ENCODE results near the gene MACROD2. TPM values are rescaled to one million over a fixed set of nuclear protein-coding genes. Genes with fewer than 3 reads are reported as not detected.

Gene MACROD2
- total and polyA plus RNA-seq, 9 donors = 3.7 to 25.5 (median 7.8) TPM

DNA sequence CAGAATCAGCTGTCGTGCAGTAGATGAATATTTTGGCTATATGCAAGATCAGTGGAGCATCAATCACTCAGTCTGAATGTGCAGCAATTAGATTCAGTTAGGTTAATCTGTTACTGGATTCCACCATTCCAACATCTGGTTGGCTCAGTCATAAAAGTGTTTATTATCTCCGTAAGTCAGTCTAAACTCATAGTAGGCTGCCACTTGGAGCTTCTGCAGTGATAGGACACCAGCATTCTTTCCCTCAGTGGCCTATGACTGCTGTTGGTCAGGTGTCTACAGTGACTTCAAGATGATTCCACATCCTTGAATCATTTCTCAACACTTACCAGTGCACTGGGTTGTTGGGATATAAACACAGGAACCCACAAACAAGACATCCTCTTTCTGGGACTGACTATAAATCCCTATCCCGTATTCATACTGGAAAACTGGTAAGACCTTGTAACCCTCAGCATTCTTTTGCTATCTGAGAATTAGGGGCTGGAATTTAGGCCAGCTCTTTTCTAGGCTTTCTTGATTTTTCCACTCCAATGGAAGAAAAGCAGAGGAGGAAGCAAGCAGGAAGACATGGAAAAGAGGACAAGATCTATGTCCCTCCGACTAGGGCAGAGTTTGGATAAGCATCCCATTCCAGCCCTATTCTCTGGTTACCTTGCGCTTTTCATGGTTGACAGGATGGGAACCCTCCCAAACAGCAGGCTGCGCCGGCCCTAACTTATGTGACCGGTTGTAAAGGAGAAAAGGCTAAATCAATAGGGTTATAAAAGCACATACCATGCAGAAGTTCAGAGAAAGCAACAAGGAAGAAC is 1658.3 kb downstream of the MACROD2 start:
- Histone ChIP-seq H3K9me3 (no peaks in the 10 kb centered on the region), H3K36me3 (no peaks in the 10 kb centered on the region), H3K4me3 (no peak overlapping the region), H3K27me3 (no peaks in the 10 kb centered on the region), H3K27ac (no peak overlapping the region), H3K4me1 (ENCODE audit: insufficient read depth) (no peaks in the 10 kb centered on the region)
- no peak for DNase-seq
- intact Hi-C loops (cut with DNase I) = no loop called here
- WGBS, 3 donors = 86 to 90% (median 87%) methylated on average over 8 of the region's 8 CpGs
- TF ChIP-seq POLR2A (IDR thresholded peaks at IDR 0.05) (no peak), EP300 (IDR thresholded peaks at IDR 0.05) (no peak)
- TF ChIP-seq, protein P1, sequence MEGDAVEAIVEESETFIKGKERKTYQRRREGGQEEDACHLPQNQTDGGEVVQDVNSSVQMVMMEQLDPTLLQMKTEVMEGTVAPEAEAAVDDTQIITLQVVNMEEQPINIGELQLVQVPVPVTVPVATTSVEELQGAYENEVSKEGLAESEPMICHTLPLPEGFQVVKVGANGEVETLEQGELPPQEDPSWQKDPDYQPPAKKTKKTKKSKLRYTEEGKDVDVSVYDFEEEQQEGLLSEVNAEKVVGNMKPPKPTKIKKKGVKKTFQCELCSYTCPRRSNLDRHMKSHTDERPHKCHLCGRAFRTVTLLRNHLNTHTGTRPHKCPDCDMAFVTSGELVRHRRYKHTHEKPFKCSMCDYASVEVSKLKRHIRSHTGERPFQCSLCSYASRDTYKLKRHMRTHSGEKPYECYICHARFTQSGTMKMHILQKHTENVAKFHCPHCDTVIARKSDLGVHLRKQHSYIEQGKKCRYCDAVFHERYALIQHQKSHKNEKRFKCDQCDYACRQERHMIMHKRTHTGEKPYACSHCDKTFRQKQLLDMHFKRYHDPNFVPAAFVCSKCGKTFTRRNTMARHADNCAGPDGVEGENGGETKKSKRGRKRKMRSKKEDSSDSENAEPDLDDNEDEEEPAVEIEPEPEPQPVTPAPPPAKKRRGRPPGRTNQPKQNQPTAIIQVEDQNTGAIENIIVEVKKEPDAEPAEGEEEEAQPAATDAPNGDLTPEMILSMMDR (IDR thresholded peaks at IDR 0.05) = no peak

GRCh38 chr20:15654208-15654649 is 1658.9 kb downstream of the MACROD2 start:
- H3K27me3 ChIP-seq = no peaks in the 10 kb centered on the region
- WGBS, 3 donors = 89 to 92% (median 91%) methylated on average over 2 of the region's 2 CpGs
- H3K4me1 ChIP-seq (ENCODE audit: insufficient read depth) = no peaks in the 10 kb centered on the region
- DNase-seq = no peak
- H3K4me3 ChIP-seq = no peak overlapping the region
- H3K9me3 ChIP-seq = no peaks in the 10 kb centered on the region
- intact Hi-C loops (cut with DNase I) = no loop called here
- no peak for TF ChIP-seq EP300 (IDR thresholded peaks at IDR 0.05)
- TF ChIP-seq POLR2A (IDR thresholded peaks at IDR 0.05) = no peak
- TF ChIP-seq, protein P1 (IDR thresholded peaks at IDR 0.05) = no peak
- no peak overlapping the region for H3K27ac ChIP-seq
- H3K36me3 ChIP-seq = no peaks in the 10 kb centered on the region

GRCh38 chr20:15655295-15655874 is 1660.1 kb downstream of the MACROD2 start:
- 79 to 91% (median 88%) methylated on average over 7 of the region's 7 CpGs for WGBS, 3 donors
- DNase-seq = no peak
- TF ChIP-seq, protein P1 (IDR thresholded peaks at IDR 0.05) = no peak
- TF ChIP-seq EP300 (IDR thresholded peaks at IDR 0.05) = no peak
- TF ChIP-seq POLR2A (IDR thresholded peaks at IDR 0.05) = no peak
- H3K27me3 ChIP-seq = no peaks in the 10 kb centered on the region
- no peak overlapping the region for H3K4me3 ChIP-seq
- H3K27ac ChIP-seq = no peak overlapping the region
- no peaks in the 10 kb centered on the region for H3K9me3 ChIP-seq
- no peaks in the 10 kb centered on the region for H3K36me3 ChIP-seq
- intact Hi-C loops (cut with DNase I) = no loop called here
- no peaks in the 10 kb centered on the region for H3K4me1 ChIP-seq (ENCODE audit: insufficient read depth)

GRCh38 chr20:15656124-15656523 is 1660.8 kb downstream of the MACROD2 start:
- Histone ChIP-seq H3K4me1 (ENCODE audit: insufficient read depth) (no peaks in the 10 kb centered on the region), H3K27me3 (no peaks in the 10 kb centered on the region), H3K36me3 (no peaks in the 10 kb centered on the region), H3K27ac (no peak overlapping the region), H3K9me3 (no peaks in the 10 kb centered on the region), H3K4me3 (no peak overlapping the region)
- 23 to 37% (median 25%) methylated on average over 2 of the region's 2 CpGs for WGBS, 3 donors
- no peak for TF ChIP-seq POLR2A (IDR thresholded peaks at IDR 0.05)
- TF ChIP-seq, protein P1 (IDR thresholded peaks at IDR 0.05) = no peak
- TF ChIP-seq EP300 (IDR thresholded peaks at IDR 0.05) = no peak
- intact Hi-C loops (cut with DNase I) = no loop called here
- no peak for DNase-seq

Data from ovary (tissue), 9 donors.